ENCODE measurements around the gene KIF21A.

KIF21A gene

GRCh38 chr12:39420043-39420442, 22.9 kb downstream of the KIF21A start:
- no peak for DNase-seq (ENCODE audit: low read depth)
- TF ChIP-seq CTCF (IDR thresholded peaks at IDR 0.05; ENCODE audit: low read depth, low read length, missing control alignments) = no peak
- H3K4me3 ChIP-seq (ENCODE audit: low read depth, low read length) = no peak overlapping the region
- in situ Hi-C loops (cut with HindIII; ENCODE audit: low sequenced_read_pairs) = no loop called here

- no peak overlapping the region for H3K4me3 ChIP-seq (ENCODE audit: low read depth, low read length)
- no peak for DNase-seq (ENCODE audit: low read depth)
- in situ Hi-C loops (cut with HindIII; ENCODE audit: low sequenced_read_pairs) = no loop called here
- no peak for TF ChIP-seq CTCF (IDR thresholded peaks at IDR 0.05; ENCODE audit: low read depth, low read length, missing control alignments)
Measured at GRCh38 chr12:39419471-39419870, 23.4 kb downstream of the KIF21A start.

GRCh38 chr12:39417916-39418315, 25.0 kb downstream of the KIF21A start:
- in situ Hi-C loops (cut with HindIII; ENCODE audit: low sequenced_read_pairs) = no loop called here
- no peak for TF ChIP-seq CTCF (IDR thresholded peaks at IDR 0.05; ENCODE audit: low read depth, low read length, missing control alignments)
- DNase-seq (ENCODE audit: low read depth) = no peak
- no peak overlapping the region for H3K4me3 ChIP-seq (ENCODE audit: low read depth, low read length)

GRCh38 chr12:39413836-39414771, 28.8 kb downstream of the KIF21A start:
- H3K4me3 ChIP-seq (ENCODE audit: low read depth, low read length) = no peak overlapping the region
- TF ChIP-seq CTCF (IDR thresholded peaks at IDR 0.05; ENCODE audit: low read depth, low read length, missing control alignments) = no peak
- in situ Hi-C loops (cut with HindIII; ENCODE audit: low sequenced_read_pairs) = no loop called here
- DNase-seq (ENCODE audit: low read depth) = no peak

- in situ Hi-C loops (cut with HindIII; ENCODE audit: low sequenced_read_pairs) = no loop called here
- no peak overlapping the region for H3K4me3 ChIP-seq (ENCODE audit: low read depth, low read length)
- no peak for TF ChIP-seq CTCF (IDR thresholded peaks at IDR 0.05; ENCODE audit: low read depth, low read length, missing control alignments)
- no peak for DNase-seq (ENCODE audit: low read depth)
Measured at GRCh38 chr12:39412210-39412609, 30.7 kb downstream of the KIF21A start.

GRCh38 chr12:39406262-39406661, 36.7 kb downstream of the KIF21A start:
- no peak for TF ChIP-seq CTCF (IDR thresholded peaks at IDR 0.05; ENCODE audit: low read depth, low read length, missing control alignments)
- DNase-seq (ENCODE audit: low read depth) = no peak
- H3K4me3 ChIP-seq (ENCODE audit: low read depth, low read length) = no peak overlapping the region
- in situ Hi-C loops (cut with HindIII; ENCODE audit: low sequenced_read_pairs) = loop anchor here (5.0 kb wide), 1 partner anchor 54 kb away; no protein-coding TSS in a partner anchor

Measured in astrocyte of the cerebellum (primary cell).